Loucy (cell line): ENCODE results near the gene ALCAM.

Experiments
- H2AFZ ChIP-seq: fragments of 200-600 bp; sonication (generic); 2 replicates; pipeline ENCODE4 v1.6.0; 2016; ENCODE audit warnings: antibody characterized with exemption, mild to moderate bottlenecking, low read length, moderate library complexity
- H3F3A ChIP-seq: fragments of 200-600 bp; 2 replicates; pipeline ENCODE4 v1.6.0; 2016; ENCODE audit warnings: antibody characterized with exemption, low read depth, mild to moderate bottlenecking
- H3K27me3 ChIP-seq: fragments of 200-600 bp; sonication (generic); 2 replicates; pipeline ENCODE4 v1.6.1; 2014; ENCODE audit warnings: low read length, mild to moderate bottlenecking; ENCODE audit not compliant: insufficient read depth, poor library complexity, severe bottlenecking
- H3K36me3 ChIP-seq: fragments of 200-600 bp; sonication (generic); 2 replicates; pipeline ENCODE4 v1.6.1; 2016; ENCODE audit warnings: low read length; ENCODE audit not compliant: insufficient read depth
- H3K4me1 ChIP-seq: fragments of 200-600 bp; sonication (generic); 2 replicates; pipeline ENCODE4 v1.5.1; 2014; ENCODE audit warnings: low read length, mild to moderate bottlenecking; ENCODE audit not compliant: insufficient read depth, poor library complexity, severe bottlenecking
- H3K4me2 ChIP-seq: fragments of 200-600 bp; sonication (generic); 2 replicates; pipeline ENCODE4 v1.6.0; 2014; ENCODE audit warnings: antibody characterized with exemption, low read length, low read depth, mild to moderate bottlenecking; ENCODE audit not compliant: poor library complexity, severe bottlenecking
- H3K4me3 ChIP-seq: fragments of 200-600 bp; sonication (generic); 2 replicates; pipeline ENCODE4 v1.5.1; 2014; ENCODE audit warnings: low read length, mild to moderate bottlenecking, mixed read lengths; ENCODE audit not compliant: poor library complexity, severe bottlenecking
- H3K79me2 ChIP-seq: fragments of 200-600 bp; sonication (generic); 2 replicates; pipeline ENCODE4 v1.6.1; 2014; ENCODE audit warnings: low read length; ENCODE audit not compliant: insufficient read depth
- H3K9ac ChIP-seq: fragments of 200-600 bp; sonication (generic); 2 replicates; pipeline ENCODE4 v1.6.0; 2014; ENCODE audit warnings: mild to moderate bottlenecking, low read depth, low read length, moderate library complexity; ENCODE audit not compliant: poor library complexity, severe bottlenecking
- H3K9me2 ChIP-seq: fragments of 200-600 bp; sonication (generic); replicated peaks from 2 replicates; pipeline ENCODE4 v1.6.1; 2016; ENCODE audit warnings: low read depth, low read length, mixed read lengths
- H3K9me3 ChIP-seq: fragments of 200-600 bp; sonication (generic); 2 replicates; pipeline ENCODE4 v1.6.1; 2014; ENCODE audit warnings: mild to moderate bottlenecking, antibody characterized with exemption, low read length, low read depth; ENCODE audit not compliant: insufficient read depth
- H4K20me1 ChIP-seq: fragments of 200-600 bp; sonication (generic); 2 replicates; pipeline ENCODE4 v1.6.0; 2014; ENCODE audit warnings: antibody characterized with exemption, low read length, mild to moderate bottlenecking; ENCODE audit not compliant: insufficient read depth, poor library complexity, severe bottlenecking
- EZH2phosphoT487 ChIP-seq: fragments of 200-600 bp; IDR thresholded peaks from 2 replicates; pipeline ENCODE4 v1.6.1; 2018; ENCODE audit warnings: antibody characterized with exemption, mild to moderate bottlenecking, moderate library complexity, borderline replicate concordance
- TF ChIP-seq, protein P1 (sequence below): fragments of 200-600 bp; sonication (generic); conservative IDR thresholded peaks from 2 replicates; pipeline ENCODE4 v1.5.1; 2014; ENCODE audit warnings: mild to moderate bottlenecking, antibody characterized with exemption, low read length

The ALCAM gene

DNA sequence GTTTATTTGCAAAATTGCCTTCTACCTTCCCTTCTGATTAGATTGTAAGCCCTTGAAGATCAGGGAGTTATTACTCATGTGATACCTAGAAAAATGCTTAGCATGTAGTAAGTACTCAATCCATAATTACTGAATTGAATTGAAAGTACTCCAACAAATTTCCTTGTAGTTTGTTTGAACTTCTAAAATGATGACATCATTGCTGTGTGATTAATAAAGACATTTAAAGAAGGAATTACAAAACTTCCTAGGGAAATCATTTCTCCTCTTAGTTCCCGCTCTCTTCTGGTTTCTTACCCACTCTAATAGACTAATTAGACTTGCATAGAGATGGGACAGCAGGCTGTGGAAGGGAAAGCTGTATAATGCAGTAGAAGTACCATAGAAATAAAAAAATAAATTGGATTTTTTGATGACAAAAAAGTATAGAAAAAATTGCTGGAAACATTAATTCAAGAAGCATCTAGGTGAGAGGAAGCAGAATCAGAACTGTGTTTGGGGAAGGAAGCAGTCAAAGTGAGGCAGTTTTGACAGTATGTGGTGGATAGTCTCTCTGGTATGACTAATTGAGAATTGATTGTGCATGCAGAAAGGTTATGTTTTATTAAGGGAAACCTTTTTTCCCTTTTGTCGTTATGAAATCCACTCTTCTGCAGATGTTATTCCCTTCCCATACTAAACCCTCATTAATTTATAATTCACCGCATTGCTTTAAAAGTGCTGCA, 93.0 kb downstream of the ALCAM start:
- Histone ChIP-seq H3K4me2 (no peak overlapping the region), H3K79me2 (no peaks in the 10 kb centered on the region), H3K4me3 (no peak overlapping the region), H3K9ac (no peak overlapping the region), H3K9me3 (no peaks in the 10 kb centered on the region), H3K9me2 (no peaks in the 10 kb centered on the region), H4K20me1 (no peaks in the 10 kb centered on the region), H3K27me3 (no peaks in the 10 kb centered on the region), H2AFZ (no peak overlapping the region), H3K4me1 (no peaks in the 10 kb centered on the region), H3K36me3 (no peaks in the 10 kb centered on the region), H3F3A (no peaks in the 10 kb centered on the region)
- TF ChIP-seq, protein P1, sequence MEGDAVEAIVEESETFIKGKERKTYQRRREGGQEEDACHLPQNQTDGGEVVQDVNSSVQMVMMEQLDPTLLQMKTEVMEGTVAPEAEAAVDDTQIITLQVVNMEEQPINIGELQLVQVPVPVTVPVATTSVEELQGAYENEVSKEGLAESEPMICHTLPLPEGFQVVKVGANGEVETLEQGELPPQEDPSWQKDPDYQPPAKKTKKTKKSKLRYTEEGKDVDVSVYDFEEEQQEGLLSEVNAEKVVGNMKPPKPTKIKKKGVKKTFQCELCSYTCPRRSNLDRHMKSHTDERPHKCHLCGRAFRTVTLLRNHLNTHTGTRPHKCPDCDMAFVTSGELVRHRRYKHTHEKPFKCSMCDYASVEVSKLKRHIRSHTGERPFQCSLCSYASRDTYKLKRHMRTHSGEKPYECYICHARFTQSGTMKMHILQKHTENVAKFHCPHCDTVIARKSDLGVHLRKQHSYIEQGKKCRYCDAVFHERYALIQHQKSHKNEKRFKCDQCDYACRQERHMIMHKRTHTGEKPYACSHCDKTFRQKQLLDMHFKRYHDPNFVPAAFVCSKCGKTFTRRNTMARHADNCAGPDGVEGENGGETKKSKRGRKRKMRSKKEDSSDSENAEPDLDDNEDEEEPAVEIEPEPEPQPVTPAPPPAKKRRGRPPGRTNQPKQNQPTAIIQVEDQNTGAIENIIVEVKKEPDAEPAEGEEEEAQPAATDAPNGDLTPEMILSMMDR = no peak
- no peak for TF ChIP-seq EZH2phosphoT487

GRCh38 chr3:105463620-105464019, 96.9 kb downstream of the ALCAM start:
- Histone ChIP-seq H3K4me2 (no peak overlapping the region), H3K4me3 (no peak overlapping the region), H3K9ac (no peak overlapping the region), H3K4me1 (no peaks in the 10 kb centered on the region), H3K27me3 (no peaks in the 10 kb centered on the region), H4K20me1 (no peaks in the 10 kb centered on the region), H3K36me3 (no peaks in the 10 kb centered on the region), H3K9me2 (no peaks in the 10 kb centered on the region), H3K79me2 (no peaks in the 10 kb centered on the region), H3F3A (no peaks in the 10 kb centered on the region), H3K9me3 (no peaks in the 10 kb centered on the region), H2AFZ (no peak overlapping the region)
- TF ChIP-seq, protein P1 = no peak
- no peak for TF ChIP-seq EZH2phosphoT487

- Histone ChIP-seq H3K4me3 (no peak overlapping the region), H3K4me1 (no peaks in the 10 kb centered on the region), H3K9me2 (no peaks in the 10 kb centered on the region), H3K4me2 (no peak overlapping the region), H3F3A (no peaks in the 10 kb centered on the region), H3K9ac (no peak overlapping the region), H2AFZ (no peak overlapping the region), H3K9me3 (no peaks in the 10 kb centered on the region), H3K36me3 (no peaks in the 10 kb centered on the region), H4K20me1 (no peaks in the 10 kb centered on the region), H3K27me3 (no peaks in the 10 kb centered on the region), H3K79me2 (no peaks in the 10 kb centered on the region)
- TF ChIP-seq, protein P1 = no peak
- no peak for TF ChIP-seq EZH2phosphoT487
Measured at GRCh38 chr3:105465251-105465853, 98.6 kb downstream of the ALCAM start.
